Esophagus (tissue), 2 donors: ENCODE results near the gene TANGO6. TPM values are rescaled to one million over a fixed set of nuclear protein-coding genes. Genes with fewer than 3 reads are reported as not detected.

Experiments
- H3K27ac ChIP-seq, 2 donors: one replicate each; pipeline ENCODE4 v1.5.1; 2013; ENCODE audit warnings: low read depth in 2 of 2, mild to moderate bottlenecking in 2 of 2, inconsistent platforms in 1 of 2, low read length in 1 of 2, moderate library complexity in 1 of 2
- H3K27me3 ChIP-seq, 2 donors: one replicate each; pipeline ENCODE4 v1.6.1; 2013; ENCODE audit warnings: low read length in 2 of 2, control low read depth in 1 of 2, mild to moderate bottlenecking in 1 of 2; ENCODE audit not compliant: insufficient read depth in 2 of 2, control insufficient read depth in 1 of 2
- H3K36me3 ChIP-seq, 2 donors: one replicate each; pipeline ENCODE4 v1.6.1; 2013; ENCODE audit warnings: low read length in 1 of 2; ENCODE audit not compliant: control insufficient read depth in 2 of 2, insufficient read depth in 2 of 2
- H3K4me1 ChIP-seq, 2 donors: one replicate each; pipeline ENCODE4 v1.6.1; 2013; ENCODE audit warnings: low read length in 1 of 2; ENCODE audit not compliant: control insufficient read depth in 2 of 2, insufficient read depth in 2 of 2
- H3K4me3 ChIP-seq, 2 donors: one replicate each; pipeline ENCODE4 v1.5.1; 2013; ENCODE audit warnings: low read length in 2 of 2, mild to moderate bottlenecking in 2 of 2, low read depth in 1 of 2, moderate library complexity in 1 of 2
- H3K9me3 ChIP-seq, 2 donors: one replicate each; pipeline ENCODE4 v1.6.1; 2013; ENCODE audit warnings: mild to moderate bottlenecking in 2 of 2, low read depth in 1 of 2, low read length in 1 of 2, moderate library complexity in 1 of 2; ENCODE audit not compliant: control insufficient read depth in 2 of 2, insufficient read depth in 1 of 2
- WGBS, 2 donors: extraction: QIAGEN DNeasy Blood & Tissue Kit; methylation state at CpG; one replicate each; pipeline ENCODE4 v1.1.7; 2013; 5-methylcytosine and 5-hydroxymethylcytosine counted together
- polyA plus RNA-seq, 2 donors: library from polyadenylated mRNA; stranded (reverse); fragments of 200-250 nt; gene quantifications; one replicate each; pipeline ENCODE4 v1.2.3, GENCODE V29; 2013
- donor health status: healthy with polysubstance abuse.
- donor health status: Bipolar disorder and iron deficiency.

TANGO6 gene
- polyA plus RNA-seq, 2 donors: 2.2 to 4.8 TPM

DNA sequence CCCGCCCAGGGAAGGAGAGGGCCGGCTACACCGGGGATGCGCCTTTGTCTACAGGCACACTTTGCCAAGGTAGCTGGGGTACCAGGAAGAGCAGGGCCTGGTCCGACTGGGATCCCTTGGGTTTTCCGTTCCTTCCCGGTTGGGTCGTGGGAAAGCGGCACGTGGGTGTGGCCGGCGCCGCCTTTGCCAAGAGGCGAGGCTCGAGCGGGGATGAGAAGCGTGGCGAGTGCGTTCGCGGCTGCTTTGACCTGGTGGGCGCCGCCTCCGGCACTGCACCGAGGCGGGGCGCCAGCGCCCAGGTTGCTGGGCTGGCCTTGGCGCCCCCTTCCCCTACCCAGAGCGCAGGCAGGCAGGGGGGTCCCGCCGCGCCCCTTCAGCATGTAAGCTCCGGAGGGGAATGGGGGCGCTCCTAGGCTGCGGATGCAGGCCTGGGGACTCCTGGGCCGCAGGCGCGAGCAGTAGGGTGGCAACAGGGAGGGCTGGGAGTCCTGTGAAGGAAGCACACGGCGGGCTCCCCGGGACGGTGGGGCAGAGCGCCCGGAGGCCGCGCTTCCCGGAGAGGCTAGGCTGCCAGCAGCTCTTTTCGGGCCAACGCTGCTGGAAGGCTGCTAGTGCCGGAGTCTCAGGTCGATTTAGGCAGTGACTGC lies 264.1 kb downstream of the TANGO6 start:
- Histone ChIP-seq H3K4me1 (peaks cover 10 to 17% of the 10 kb centered on the region in 2 donors), H3K27me3 (no peaks in the 10 kb centered on the region), H3K4me3 (peak overlapping the region; percentile 65 to 69), H3K27ac (no peak overlapping the region), H3K9me3 (peaks cover 0 to 3% of the 10 kb centered on the region in 2 donors), H3K36me3 (peaks cover 2 to 14% of the 10 kb centered on the region in 2 donors)
- 5 to 8% methylated on average over 52 of the region's 52 CpGs for WGBS, 2 donors

DNA sequence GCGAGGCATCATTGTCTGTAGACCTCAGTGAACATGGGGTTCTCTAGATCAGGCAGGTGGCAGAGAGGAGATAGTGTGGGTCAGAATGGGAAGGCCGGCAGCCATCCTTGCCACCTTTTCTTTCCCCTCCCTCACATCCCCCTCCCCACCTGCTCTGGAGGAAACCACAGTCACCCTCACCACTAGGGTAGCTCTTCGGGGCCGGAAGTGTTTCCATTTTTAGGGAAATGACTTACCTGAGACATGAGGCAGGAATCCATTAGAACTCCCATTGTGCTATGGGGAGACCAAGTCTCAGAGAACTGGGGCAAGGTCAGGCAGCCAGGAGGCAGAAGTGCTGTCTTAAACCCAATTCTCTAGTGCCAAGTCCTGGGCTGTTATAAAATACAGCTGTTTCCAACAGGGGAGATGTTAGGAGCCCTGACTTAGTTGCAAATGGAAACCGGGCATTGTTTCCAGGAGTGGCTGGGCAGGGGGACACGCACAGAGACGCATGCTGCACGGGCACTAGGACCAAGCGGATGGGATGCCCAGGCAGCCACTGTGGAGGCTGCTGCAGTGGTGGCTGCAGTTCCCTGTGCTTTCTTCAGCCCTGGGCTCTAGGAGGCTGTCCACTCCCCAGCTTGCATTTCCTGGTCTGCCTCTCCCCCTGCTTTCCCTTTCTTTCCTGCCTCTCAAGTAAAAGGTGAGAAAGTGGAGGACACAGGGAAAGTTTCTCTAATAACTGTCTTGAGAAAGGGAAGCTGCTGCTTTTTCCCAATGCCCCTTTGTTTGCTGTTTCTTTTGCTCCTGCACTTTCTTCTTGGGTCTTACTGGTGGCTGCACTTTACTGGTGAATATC lies 265.0 kb downstream of the TANGO6 start:
- H3K27me3 ChIP-seq: no peaks in the 10 kb centered on the region
- H3K4me1 ChIP-seq: peaks cover 10 to 14% of the 10 kb centered on the region in 2 donors
- WGBS, 2 donors: 54 to 58% methylated on average over 9 of the region's 9 CpGs
- no peak overlapping the region for H3K27ac ChIP-seq
- peak overlapping the region; percentile 65 to 69 for H3K4me3 ChIP-seq
- H3K36me3 ChIP-seq: peaks cover 2 to 16% of the 10 kb centered on the region in 2 donors
- H3K9me3 ChIP-seq: peaks cover 0 to 3% of the 10 kb centered on the region in 2 donors

DNA sequence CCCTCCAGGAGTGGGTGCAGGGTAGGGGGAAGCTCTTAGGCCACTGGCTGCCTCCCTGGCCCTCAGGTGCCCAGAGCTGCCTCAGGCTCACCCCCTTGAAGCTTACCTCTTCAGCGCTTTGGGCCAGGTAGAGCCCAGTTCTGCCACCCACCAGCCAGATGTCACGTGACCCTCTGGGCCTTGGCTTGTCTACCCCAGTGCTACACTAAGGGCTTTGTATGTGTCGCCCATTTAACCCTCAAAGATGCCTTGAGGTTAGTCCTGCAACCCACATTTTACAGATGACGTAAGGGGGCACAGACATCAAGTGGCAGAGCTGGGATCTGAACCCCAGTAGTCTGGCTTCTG lies 265.5 kb downstream of the TANGO6 start:
- 90 to 92% methylated on average over 4 of the region's 4 CpGs for WGBS, 2 donors
- Histone ChIP-seq H3K36me3 (peaks cover 2 to 22% of the 10 kb centered on the region in 2 donors), H3K27ac (no peak overlapping the region), H3K27me3 (no peaks in the 10 kb centered on the region), H3K9me3 (peaks cover 0 to 3% of the 10 kb centered on the region in 2 donors), H3K4me3 (no peak overlapping the region), H3K4me1 (peaks cover 10 to 14% of the 10 kb centered on the region in 2 donors)

DNA sequence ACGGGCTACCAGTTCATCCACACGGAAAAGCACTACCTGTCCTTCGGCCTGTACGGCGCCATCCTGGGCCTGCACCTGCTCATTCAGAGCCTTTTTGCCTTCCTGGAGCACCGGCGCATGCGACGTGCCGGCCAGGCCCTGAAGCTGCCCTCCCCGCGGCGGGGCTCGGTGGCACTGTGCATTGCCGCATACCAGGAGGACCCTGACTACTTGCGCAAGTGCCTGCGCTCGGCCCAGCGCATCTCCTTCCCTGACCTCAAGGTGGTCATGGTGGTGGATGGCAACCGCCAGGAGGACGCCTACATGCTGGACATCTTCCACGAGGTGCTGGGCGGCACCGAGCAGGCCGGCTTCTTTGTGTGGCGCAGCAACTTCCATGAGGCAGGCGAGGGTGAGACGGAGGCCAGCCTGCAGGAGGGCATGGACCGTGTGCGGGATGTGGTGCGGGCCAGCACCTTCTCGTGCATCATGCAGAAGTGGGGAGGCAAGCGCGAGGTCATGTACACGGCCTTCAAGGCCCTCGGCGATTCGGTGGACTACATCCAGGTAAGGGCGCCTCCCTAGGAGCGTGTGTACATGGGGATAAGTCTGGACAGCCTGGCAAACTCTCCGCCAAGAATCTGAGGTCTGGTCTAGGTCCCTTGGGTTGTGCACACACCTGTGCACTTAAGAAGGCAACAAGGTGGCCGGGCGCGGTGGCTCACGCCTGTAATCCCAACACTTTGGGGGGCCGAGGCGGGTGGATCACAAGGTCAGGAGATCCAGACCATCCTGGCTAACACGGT lies 266.3 kb downstream of the TANGO6 start:
- H3K4me3 ChIP-seq: no peak overlapping the region
- H3K9me3 ChIP-seq: peaks cover 0 to 3% of the 10 kb centered on the region in 2 donors
- peaks cover 2 to 30% of the 10 kb centered on the region in 2 donors for H3K36me3 ChIP-seq
- H3K4me1 ChIP-seq: peaks cover 10 to 14% of the 10 kb centered on the region in 2 donors
- H3K27me3 ChIP-seq: no peaks in the 10 kb centered on the region
- no peak overlapping the region for H3K27ac ChIP-seq
- WGBS, 2 donors: 93 to 95% methylated on average over 48 of the region's 48 CpGs

DNA sequence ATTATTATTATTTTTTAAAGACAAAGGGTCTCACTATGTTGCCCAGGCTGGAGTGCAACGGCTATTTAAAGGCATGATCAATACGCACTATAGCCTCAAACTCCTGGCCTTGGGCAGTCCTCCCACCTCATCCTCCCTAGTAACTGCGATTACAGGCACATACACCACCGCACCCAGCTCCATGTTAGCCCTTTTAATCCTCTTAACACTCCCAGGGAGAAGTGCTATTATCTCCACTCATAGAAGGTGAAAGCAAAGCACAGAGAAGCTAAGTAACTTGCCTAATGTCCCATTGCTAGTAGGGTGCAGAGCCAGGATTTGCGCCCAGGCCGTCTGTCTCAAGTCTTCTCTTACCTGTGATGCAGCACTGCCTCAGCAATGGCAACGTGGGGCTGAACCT lies 267.1 kb downstream of the TANGO6 start:
- Histone ChIP-seq H3K4me1 (peaks cover 10 to 14% of the 10 kb centered on the region in 2 donors), H3K27me3 (no peaks in the 10 kb centered on the region), H3K4me3 (no peak overlapping the region), H3K27ac (no peak overlapping the region), H3K9me3 (peaks cover 0 to 3% of the 10 kb centered on the region in 2 donors), H3K36me3 (peaks cover 2 to 36% of the 10 kb centered on the region in 2 donors)
- WGBS, 2 donors: 87 to 92% methylated on average over 7 of the region's 7 CpGs

DNA sequence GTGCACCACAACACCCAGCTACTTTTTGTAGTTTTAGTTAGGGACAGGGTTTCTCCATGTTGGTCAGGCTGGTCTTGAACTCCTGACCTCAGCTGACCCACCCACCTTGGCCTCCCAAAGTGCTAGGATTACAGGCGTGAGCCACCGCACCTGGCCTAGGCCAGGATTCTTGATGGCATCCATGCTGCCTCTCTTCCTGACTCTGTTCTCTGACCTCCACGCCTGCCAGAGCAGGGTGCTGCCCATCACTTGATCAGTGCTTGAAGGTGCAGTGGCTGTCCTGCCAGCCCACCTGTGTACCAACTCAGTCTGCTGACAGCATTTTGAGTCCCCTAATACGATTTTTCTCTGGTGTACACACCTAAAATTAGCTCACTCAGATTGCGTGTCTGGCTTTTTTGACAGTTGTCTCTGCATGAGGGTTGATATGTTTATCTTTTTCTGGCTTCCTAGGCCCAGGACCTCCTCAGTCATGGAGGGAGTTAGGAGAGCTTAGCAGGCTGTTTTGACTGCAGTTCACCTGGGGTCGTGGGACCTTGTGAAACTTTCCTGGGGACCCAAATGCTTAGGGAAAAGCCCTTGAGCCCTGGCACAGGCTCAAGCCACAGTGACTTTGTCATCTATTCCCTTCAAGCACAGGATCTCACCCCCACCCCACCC lies 268.0 kb downstream of the TANGO6 start:
- no peak overlapping the region for H3K4me3 ChIP-seq
- WGBS, 2 donors: 80 to 82% methylated on average over 6 of the region's 6 CpGs
- peaks cover 10 to 14% of the 10 kb centered on the region in 2 donors for H3K4me1 ChIP-seq
- peaks cover 0 to 3% of the 10 kb centered on the region in 2 donors for H3K9me3 ChIP-seq
- H3K27me3 ChIP-seq: no peaks in the 10 kb centered on the region
- H3K36me3 ChIP-seq: peaks cover 2 to 44% of the 10 kb centered on the region in 2 donors
- H3K27ac ChIP-seq: peak overlapping the region in 1 of 2 donors; percentile 7

DNA sequence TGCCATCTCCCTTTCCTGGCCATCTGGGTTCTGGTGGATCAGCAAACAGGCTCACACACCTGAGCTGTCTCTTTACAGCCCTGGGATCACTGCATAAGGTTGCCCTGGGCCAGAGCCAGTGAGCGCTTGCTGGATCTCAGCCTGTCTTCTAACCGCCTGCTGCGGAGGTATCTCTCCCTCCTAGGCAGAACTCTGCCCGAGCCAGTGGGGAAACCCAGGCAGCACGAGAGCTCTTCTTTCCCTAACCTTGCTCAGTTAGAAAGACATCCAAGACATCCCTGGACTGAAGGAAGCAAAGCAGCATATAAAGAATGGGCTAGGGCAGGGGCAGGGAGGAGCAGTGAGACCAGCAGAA lies 268.5 kb downstream of the TANGO6 start:
- H3K36me3 ChIP-seq: peaks cover 2 to 47% of the 10 kb centered on the region in 2 donors
- no peak overlapping the region for H3K4me3 ChIP-seq
- H3K27ac ChIP-seq: peak overlapping the region in 1 of 2 donors; percentile 7
- no peaks in the 10 kb centered on the region for H3K27me3 ChIP-seq
- 67 to 74% methylated on average over 5 of the region's 5 CpGs for WGBS, 2 donors
- H3K9me3 ChIP-seq: peaks cover 0 to 3% of the 10 kb centered on the region in 2 donors
- H3K4me1 ChIP-seq: peaks cover 9 to 12% of the 10 kb centered on the region in 2 donors

DNA sequence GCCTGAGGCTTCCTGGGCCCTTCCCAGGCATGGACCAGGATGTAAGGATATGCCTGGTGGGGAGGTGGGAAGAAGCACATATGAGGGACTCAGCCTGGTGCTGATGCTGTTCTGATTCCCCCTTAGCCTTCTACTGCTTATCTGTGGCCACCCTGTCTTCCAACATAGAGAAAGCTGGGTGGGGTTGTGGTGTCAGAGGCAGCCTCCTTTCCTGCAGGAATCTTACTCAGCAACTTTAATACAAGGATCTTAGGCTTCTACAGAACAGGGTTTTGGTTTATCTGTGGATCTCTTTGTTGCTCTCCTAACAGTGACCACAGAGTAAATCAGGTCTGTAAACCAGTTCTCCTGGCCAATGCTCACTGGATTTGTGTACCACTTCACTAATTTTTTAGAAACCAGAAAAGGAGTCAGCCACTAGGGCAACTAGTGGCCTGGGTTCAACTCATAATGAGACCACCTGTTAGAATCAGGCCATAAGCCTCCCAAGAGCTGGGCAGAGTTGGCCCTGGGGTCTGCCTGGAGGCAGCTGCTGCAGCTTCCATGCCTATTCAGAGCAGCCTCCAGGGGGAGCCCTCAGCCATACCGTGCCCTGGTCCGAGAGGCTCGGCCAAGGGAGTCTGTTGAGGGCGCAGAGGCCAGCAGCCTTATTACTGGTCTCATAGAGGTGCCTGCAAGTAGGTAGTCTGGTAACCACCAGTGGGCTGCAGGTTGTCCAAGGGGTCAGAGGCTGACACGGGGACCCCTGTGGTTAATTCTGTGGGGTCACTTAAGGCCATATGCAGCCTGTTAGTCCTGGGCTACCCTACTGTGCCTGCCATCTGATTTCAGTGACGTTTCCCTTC lies 269.2 kb downstream of the TANGO6 start:
- peaks cover 6 to 8% of the 10 kb centered on the region in 2 donors for H3K4me1 ChIP-seq
- no peaks in the 10 kb centered on the region for H3K27me3 ChIP-seq
- WGBS, 2 donors: 54 to 59% methylated on average over 6 of the region's 6 CpGs
- peaks cover 2 to 47% of the 10 kb centered on the region in 2 donors for H3K36me3 ChIP-seq
- H3K4me3 ChIP-seq: no peak overlapping the region
- no peak overlapping the region for H3K27ac ChIP-seq
- H3K9me3 ChIP-seq: peaks cover 0 to 3% of the 10 kb centered on the region in 2 donors
